Spleen (tissue), 7 donors: ENCODE data around the gene ERO1B.

Experiments
- CTCF ChIP-seq, 11 experiments: fragments of 200-600 bp in 7 of 11; fragments of 450-650 bp in 4 of 11; sonication (generic) in 4 of 11; IDR thresholded peaks in 8 of 11; conservative IDR thresholded peaks in 3 of 11; 1 replicate in 7 of 11; 2 replicates in 4 of 11; pipeline versions ENCODE4 v1.4.0 to v1.8.0; 2016 to 2021; ENCODE audit warnings: antibody characterized with exemption in 11 of 11, inconsistent platforms in 4 of 11, mild to moderate bottlenecking in 1 of 11
- POLR2A ChIP-seq, 3 donors: fragments of 450-650 bp; IDR thresholded peaks; one replicate each; pipeline ENCODE4 v1.5.1; 2017; ENCODE audit warnings: antibody characterized with exemption in 3 of 3, mild to moderate bottlenecking in 1 of 3
- POLR2AphosphoS5 ChIP-seq, 3 donors: sonication (generic); formaldehyde crosslinking; IDR thresholded peaks; one replicate each; pipeline ENCODE4 v1.5.1; 2017; ENCODE audit warnings: antibody characterized with exemption in 3 of 3
- donor health status: DM: no; HTN: no; CAD: no; lungs with moderate emphysema.
- donor health status: DM: no; HTN: no; CAD: no.
- donor health status: DM: no; HTN: no; CAD: no.

DNA sequence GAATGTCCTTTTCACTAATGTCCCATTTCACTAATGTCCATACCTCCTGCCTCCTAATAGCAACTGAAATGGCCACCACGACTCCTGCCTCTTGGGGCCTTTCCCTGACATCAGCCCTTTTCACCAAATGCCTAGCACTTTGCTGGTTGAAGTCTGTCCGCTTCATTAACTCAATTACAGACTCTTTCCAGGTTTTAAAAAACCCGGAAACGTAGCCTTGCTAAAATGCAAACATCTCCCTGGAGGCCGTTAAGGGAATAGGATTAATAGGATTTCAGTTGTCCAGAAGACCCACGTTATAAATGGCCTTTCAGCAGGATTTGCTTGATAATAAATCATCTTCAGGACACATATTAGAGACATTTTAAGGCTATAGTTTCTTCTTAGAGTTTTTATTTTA is 25.7 kb upstream of the ERO1B start:
- TF ChIP-seq CTCF (IDR thresholded peaks at IDR 0.05 in 8 of 11, conservative IDR thresholded peaks at IDR 0.05 in 3 of 11) (no peak), POLR2A (IDR thresholded peaks at IDR 0.05) (no peak), POLR2AphosphoS5 (IDR thresholded peaks at IDR 0.05) (no peak)
